Measurements from ENCODE around the gene KCNJ10.

GRCh38 chr1:160047111-160047991, 22.6 kb downstream of the KCNJ10 start:
- TF ChIP-seq POLR2AphosphoS5 (IDR thresholded peaks at IDR 0.05; ENCODE audit: low read depth, low read length) (no peak), SIN3A (IDR thresholded peaks at IDR 0.05; ENCODE audit: borderline replicate concordance, insufficient read depth, low read length) (no peak)

All from PFSK-1 (cell line).